ENCODE measurements around the gene ASPDH. TPM values are rescaled to one million over a fixed set of nuclear protein-coding genes. Genes with fewer than 3 reads are reported as not detected.
A peak's percentile ranks its signal among the peaks of the same experiment; 100 is the strongest.

ASPDH gene
- total and polyA plus RNA-seq, 7 donors, result not detected

DNA sequence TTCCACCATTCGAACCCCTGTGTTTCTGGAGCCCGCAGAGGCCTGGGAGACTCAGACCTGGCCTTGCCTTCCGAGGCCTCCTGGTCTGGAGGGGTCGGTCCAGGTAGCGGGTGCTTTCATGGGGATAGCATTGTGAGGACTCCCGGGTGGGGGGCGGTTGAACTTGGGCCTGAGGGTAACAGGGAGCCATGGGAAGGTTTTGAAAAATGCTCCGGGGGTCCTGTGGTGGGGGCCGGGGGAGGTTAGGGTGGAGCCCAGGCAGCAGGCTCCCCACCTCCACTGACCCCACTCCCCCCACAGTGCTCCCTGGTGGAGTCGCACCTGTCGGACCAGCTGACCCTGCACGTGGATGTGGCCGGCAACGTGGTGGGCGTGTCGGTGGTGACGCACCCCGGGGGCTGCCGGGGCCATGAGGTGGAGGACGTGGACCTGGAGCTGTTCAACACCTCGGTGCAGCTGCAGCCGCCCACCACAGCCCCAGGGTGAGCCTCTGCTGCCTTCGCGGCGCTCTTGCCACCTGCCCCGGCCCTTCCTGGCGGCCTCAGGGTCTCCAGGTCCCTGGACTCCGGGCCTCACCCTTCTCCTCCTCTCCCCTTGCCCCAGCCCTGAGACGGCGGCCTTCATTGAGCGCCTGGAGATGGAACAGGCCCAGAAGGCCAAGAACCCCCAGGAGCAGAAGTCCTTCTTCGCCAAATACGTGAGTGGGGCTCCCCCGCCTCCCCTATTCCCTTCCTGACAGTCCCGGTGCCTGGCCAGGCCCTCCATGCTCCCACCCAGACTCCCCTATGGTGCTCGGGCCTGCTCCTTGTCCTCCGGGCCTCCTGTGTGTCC lies 33.2 kb downstream of the ASPDH start:
- Histone ChIP-seq H3K36me3 (ENCODE audit: insufficient read depth in 1 of 2, low read depth in 1 of 2) (peaks cover 4 to 50% of the 10 kb centered on the region in 2 donors), H3K27me3 (ENCODE audit: insufficient read depth in 3 of 3, low read length in 2 of 3) (no peaks in the 10 kb centered on the region), H3K4me3 (no peak overlapping the region), H3K9me3 (no peaks in the 10 kb centered on the region), H3K27ac (no peak overlapping the region), H3K4me1 (peaks cover 17% of the 10 kb centered on the region)
- intact Hi-C loops (cut with DNase I), result no loop called here
- 86 to 88% (median 86%) methylated on average over 35 to 37 of the region's 37 CpGs for WGBS, 3 donors
- ATAC-seq (no peak), DNase-seq (peak in 1 of 2 donors; percentile 39)
- TF ChIP-seq, protein P1, sequence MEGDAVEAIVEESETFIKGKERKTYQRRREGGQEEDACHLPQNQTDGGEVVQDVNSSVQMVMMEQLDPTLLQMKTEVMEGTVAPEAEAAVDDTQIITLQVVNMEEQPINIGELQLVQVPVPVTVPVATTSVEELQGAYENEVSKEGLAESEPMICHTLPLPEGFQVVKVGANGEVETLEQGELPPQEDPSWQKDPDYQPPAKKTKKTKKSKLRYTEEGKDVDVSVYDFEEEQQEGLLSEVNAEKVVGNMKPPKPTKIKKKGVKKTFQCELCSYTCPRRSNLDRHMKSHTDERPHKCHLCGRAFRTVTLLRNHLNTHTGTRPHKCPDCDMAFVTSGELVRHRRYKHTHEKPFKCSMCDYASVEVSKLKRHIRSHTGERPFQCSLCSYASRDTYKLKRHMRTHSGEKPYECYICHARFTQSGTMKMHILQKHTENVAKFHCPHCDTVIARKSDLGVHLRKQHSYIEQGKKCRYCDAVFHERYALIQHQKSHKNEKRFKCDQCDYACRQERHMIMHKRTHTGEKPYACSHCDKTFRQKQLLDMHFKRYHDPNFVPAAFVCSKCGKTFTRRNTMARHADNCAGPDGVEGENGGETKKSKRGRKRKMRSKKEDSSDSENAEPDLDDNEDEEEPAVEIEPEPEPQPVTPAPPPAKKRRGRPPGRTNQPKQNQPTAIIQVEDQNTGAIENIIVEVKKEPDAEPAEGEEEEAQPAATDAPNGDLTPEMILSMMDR (IDR thresholded peaks at IDR 0.05), result no peak

DNA sequence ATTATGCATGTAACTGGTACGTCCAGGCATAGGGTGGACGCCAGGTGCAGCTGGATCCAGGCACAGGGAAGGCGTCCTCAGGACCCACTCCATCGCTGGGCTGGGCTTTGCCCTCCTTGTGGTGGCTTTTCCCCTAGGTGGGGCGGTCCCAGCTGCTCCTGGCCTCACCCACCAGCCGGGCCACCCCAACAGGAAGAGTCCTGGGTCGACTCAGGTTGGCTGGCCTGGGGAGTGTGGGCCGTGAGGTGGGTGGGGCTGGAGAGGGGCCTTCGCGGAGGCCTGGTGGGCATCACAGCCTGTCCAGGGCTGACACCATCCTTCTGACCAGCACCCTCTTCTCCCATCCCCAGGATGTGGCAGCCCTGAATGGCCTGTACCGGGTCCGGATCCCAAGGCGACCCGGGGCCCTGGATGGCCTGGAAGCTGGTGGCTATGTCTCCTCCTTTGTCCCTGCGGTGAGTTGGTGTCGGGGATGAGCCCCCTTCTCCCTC lies 33.9 kb downstream of the ASPDH start:
- no peak overlapping the region for H3K27ac ChIP-seq
- H3K36me3 ChIP-seq (ENCODE audit: insufficient read depth in 1 of 2, low read depth in 1 of 2), result peaks cover 4 to 50% of the 10 kb centered on the region in 2 donors
- TF ChIP-seq, protein P1 (IDR thresholded peaks at IDR 0.05), result no peak
- intact Hi-C loops (cut with DNase I), result loop anchor here (5.0 kb wide), 2 partner anchors 32 to 113 kb away; partner anchors contain the start of genes ASPDH (in 1 of the 2), JOSD2 (in 1 of the 2) and NAPSA (in 1 of the 2)
- 89 to 93% (median 92%) methylated on average over 14 to 16 of the region's 16 CpGs for WGBS, 3 donors
- ATAC-seq (no peak), DNase-seq (peak in 1 of 2 donors; percentile 44)
- H3K27me3 ChIP-seq (ENCODE audit: insufficient read depth in 3 of 3, low read length in 2 of 3), result no peaks in the 10 kb centered on the region
- H3K4me3 ChIP-seq, result no peak overlapping the region
- H3K4me1 ChIP-seq, result peaks cover 17% of the 10 kb centered on the region
- H3K9me3 ChIP-seq, result no peaks in the 10 kb centered on the region

DNA sequence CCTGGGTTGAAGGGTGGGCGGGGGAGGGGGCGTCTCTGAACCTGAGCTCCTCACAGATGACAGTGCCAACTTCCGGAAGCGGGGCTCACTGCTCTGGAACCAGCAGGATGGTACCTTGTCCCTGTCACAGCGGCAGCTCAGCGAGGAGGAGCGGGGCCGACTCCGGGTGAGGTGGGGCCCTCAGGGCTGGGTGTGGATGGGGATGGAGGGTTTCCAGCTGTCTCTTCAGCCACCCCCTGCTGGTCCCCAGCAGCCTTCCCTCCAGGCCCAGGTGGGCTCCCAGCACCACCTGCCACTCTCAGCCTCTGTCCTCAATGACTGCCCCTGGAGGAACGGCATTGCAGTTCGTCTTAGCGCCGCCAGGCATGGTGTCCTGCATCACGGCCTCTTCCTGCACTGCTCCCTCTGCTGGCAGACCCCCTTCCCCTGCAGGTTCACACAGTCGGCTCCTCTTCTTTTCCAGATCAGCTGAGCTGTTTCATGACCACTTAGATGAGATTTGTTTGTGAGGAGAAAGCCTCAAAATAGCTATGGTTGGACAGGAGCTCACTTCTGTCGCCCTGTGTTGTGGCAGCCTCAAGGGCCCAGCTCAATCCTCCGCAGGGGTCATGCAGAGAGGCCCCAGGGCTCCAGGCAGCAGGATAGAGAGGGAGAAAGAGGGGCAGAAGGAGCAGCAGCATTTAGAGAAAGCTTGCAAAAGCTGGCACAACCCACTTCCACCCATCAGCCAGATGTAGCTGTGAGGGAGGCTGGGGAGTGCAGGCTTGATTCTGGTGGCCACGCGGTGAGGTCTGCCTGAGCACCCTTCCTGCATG lies 34.6 kb downstream of the ASPDH start:
- peaks cover 4 to 50% of the 10 kb centered on the region in 2 donors for H3K36me3 ChIP-seq (ENCODE audit: insufficient read depth in 1 of 2, low read depth in 1 of 2)
- peaks cover 17% of the 10 kb centered on the region for H3K4me1 ChIP-seq
- no peak overlapping the region for H3K4me3 ChIP-seq
- DNase-seq, result peak in 1 of 2 donors; percentile 76
- no peaks in the 10 kb centered on the region for H3K9me3 ChIP-seq
- WGBS, 3 donors, result 74 to 77% (median 76%) methylated on average over 18 to 19 of the region's 19 CpGs
- TF ChIP-seq, protein P1 (IDR thresholded peaks at IDR 0.05), result peak; percentile 66
- H3K27me3 ChIP-seq (ENCODE audit: insufficient read depth in 3 of 3, low read length in 2 of 3), result no peaks in the 10 kb centered on the region
- no peak overlapping the region for H3K27ac ChIP-seq
- peak; percentile 25 to 51 (median 40) for ATAC-seq
- intact Hi-C loops (cut with DNase I), result loop anchor here (5.0 kb wide), 2 partner anchors 33 to 112 kb away; partner anchors contain the start of genes ASPDH (in 1 of the 2), JOSD2 (in 1 of the 2) and NAPSA (in 1 of the 2)

DNA sequence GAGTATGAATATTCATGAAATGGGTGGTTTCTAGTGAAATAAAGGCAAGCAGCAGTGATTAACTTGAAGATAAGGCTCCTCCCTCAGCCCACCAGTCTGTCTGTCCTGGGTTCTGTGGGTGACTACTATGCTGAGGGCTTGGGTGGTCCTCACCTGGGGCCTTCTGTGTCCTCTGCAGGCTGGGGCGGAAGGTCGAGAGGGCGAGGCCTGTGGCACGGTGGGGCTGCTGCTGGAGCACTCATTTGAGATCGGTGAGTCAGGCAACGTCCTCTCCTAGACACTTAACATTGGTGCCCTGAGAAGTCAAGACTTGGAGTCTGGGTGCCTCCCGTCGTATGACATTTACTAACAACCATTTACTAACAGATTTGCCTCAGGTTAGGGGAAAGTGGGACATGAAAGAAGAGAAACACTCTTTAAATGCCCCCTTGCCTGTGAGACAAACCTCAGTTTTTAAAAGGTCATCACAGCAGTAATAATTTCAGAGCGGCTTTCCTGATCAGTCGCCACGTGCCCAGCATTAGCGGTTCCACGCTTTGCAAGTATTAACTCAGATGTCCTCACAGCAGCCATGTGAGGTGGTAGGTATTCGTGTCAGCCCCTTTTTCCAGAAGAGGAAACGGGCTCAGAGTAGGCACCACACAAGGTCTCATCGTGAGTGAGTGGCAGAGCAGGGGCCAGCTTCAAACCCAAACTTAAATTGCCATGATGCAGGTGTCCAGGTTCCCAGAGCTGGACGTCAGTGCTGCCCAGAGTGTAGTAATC lies 35.8 kb downstream of the ASPDH start:
- TF ChIP-seq, protein P1 (IDR thresholded peaks at IDR 0.05), result no peak
- WGBS, 3 donors, result 92 to 94% (median 92%) methylated on average over 17 of the region's 17 CpGs
- H3K36me3 ChIP-seq (ENCODE audit: insufficient read depth in 1 of 2, low read depth in 1 of 2), result peaks cover 4 to 47% of the 10 kb centered on the region in 2 donors
- peaks cover 17% of the 10 kb centered on the region for H3K4me1 ChIP-seq
- H3K9me3 ChIP-seq, result no peaks in the 10 kb centered on the region
- ATAC-seq (no peak), DNase-seq (peak in 1 of 2 donors; percentile 8)
- intact Hi-C loops (cut with DNase I), result loop anchor here (5.0 kb wide), 2 partner anchors 34 to 111 kb away; partner anchors contain the start of genes ASPDH (in 1 of the 2), JOSD2 (in 1 of the 2) and NAPSA (in 1 of the 2)
- no peaks in the 10 kb centered on the region for H3K27me3 ChIP-seq (ENCODE audit: insufficient read depth in 3 of 3, low read length in 2 of 3)
- peak overlapping the region; percentile 97 for H3K4me3 ChIP-seq
- no peak overlapping the region for H3K27ac ChIP-seq
